H9 (cell line): ENCODE measurements around the gene ANKH. TPM values are rescaled to one million over a fixed set of nuclear protein-coding genes. Genes with fewer than 3 reads are reported as not detected.

Experiments used
- DNase-seq: peaks from one replicate; pipeline ENCODE4 v3.0.0-alpha.2; 2017
- H2AFZ ChIP-seq: one replicate; pipeline ENCODE4 v1.6.1; 2013; ENCODE audit warnings: mild to moderate bottlenecking, low read length, control low read depth, moderate library complexity
- H2AK5ac ChIP-seq: 2 replicates; pipeline ENCODE4 v1.6.1; 2013; ENCODE audit warnings: low read length, control low read depth, mixed read lengths; ENCODE audit not compliant: insufficient read length
- H2BK120ac ChIP-seq: one replicate; pipeline ENCODE4 v1.6.1; 2013; ENCODE audit warnings: low read depth, mild to moderate bottlenecking, low read length, control low read depth, inconsistent platforms; ENCODE audit not compliant: poor library complexity, severe bottlenecking
- H2BK12ac ChIP-seq: 2 replicates; pipeline ENCODE4 v1.6.1; 2013; ENCODE audit warnings: low read length, control low read depth, mixed read lengths, low read depth; ENCODE audit not compliant: insufficient read length
- H2BK15ac ChIP-seq: 2 replicates; pipeline ENCODE4 v1.6.1; 2013; ENCODE audit warnings: low read depth, low read length, control low read depth
- H2BK20ac ChIP-seq: one replicate; pipeline ENCODE4 v1.6.1; 2013; ENCODE audit warnings: low read depth, mild to moderate bottlenecking, low read length, control low read depth, inconsistent platforms; ENCODE audit not compliant: poor library complexity, severe bottlenecking
- H2BK5ac ChIP-seq: 2 replicates; pipeline ENCODE4 v1.6.1; 2013; ENCODE audit warnings: low read length, control low read depth, mixed read lengths; ENCODE audit not compliant: insufficient read length
- H3K14ac ChIP-seq: 2 replicates; pipeline ENCODE4 v1.6.1; 2013; ENCODE audit warnings: low read length, control low read depth; ENCODE audit not compliant: insufficient read depth
- H3K18ac ChIP-seq: 2 replicates; pipeline ENCODE4 v1.6.1; 2013; ENCODE audit warnings: low read depth, mild to moderate bottlenecking, mixed read lengths, low read length, control low read depth; ENCODE audit not compliant: insufficient read length
- H3K23ac ChIP-seq: 2 replicates; pipeline ENCODE4 v1.6.1; 2013; ENCODE audit warnings: low read length, control low read depth, mixed read lengths, low read depth; ENCODE audit not compliant: insufficient read length
- H3K23me2 ChIP-seq: 2 replicates; pipeline ENCODE4 v1.6.1; 2013; ENCODE audit warnings: low read depth, mild to moderate bottlenecking, mixed read lengths, low read length, control low read depth; ENCODE audit not compliant: insufficient read length, poor library complexity, severe bottlenecking
- H3K27ac ChIP-seq: 2 replicates; pipeline ENCODE4 v1.5.1; 2013; ENCODE audit warnings: low read length, control low read depth, mixed read lengths, low read depth; ENCODE audit not compliant: insufficient read length
- H3K27me3 ChIP-seq: 2 replicates; pipeline ENCODE4 v1.6.1; 2013; ENCODE audit warnings: low read length, control low read depth, inconsistent platforms; ENCODE audit not compliant: insufficient read depth
- H3K4ac ChIP-seq: 2 replicates; pipeline ENCODE4 v1.6.1; 2013; ENCODE audit warnings: low read depth, mild to moderate bottlenecking, control low read depth, inconsistent platforms, low read length, moderate library complexity
- H3K4me1 ChIP-seq: 2 replicates; pipeline ENCODE4 v1.6.1; 2013; ENCODE audit warnings: low read length, control low read depth, inconsistent platforms; ENCODE audit not compliant: insufficient read depth
- H3K4me2 ChIP-seq: 2 replicates; pipeline ENCODE4 v1.6.1; 2013; ENCODE audit warnings: low read length, control low read depth, mixed read lengths; ENCODE audit not compliant: insufficient read length, insufficient read depth
- H3K56ac ChIP-seq: 2 replicates; pipeline ENCODE4 v1.6.1; 2013; ENCODE audit warnings: low read depth, mild to moderate bottlenecking, mixed read lengths, low read length, control low read depth; ENCODE audit not compliant: insufficient read length
- H3K79me1 ChIP-seq: 2 replicates; pipeline ENCODE4 v1.6.1; 2013; ENCODE audit warnings: low read depth, mild to moderate bottlenecking, moderate library complexity, low read length, control low read depth, inconsistent platforms; ENCODE audit not compliant: insufficient read depth, poor library complexity, severe bottlenecking
- H3K79me2 ChIP-seq: 2 replicates; pipeline ENCODE4 v1.6.1; 2013; ENCODE audit warnings: low read length, control low read depth, inconsistent platforms; ENCODE audit not compliant: insufficient read depth
- H3K9ac ChIP-seq: 2 replicates; pipeline ENCODE4 v1.6.1; 2013; ENCODE audit warnings: low read length, control low read depth, mixed read lengths; ENCODE audit not compliant: insufficient read length; ENCODE audit errors: extremely low read depth
- H3K9me3 ChIP-seq: one replicate; pipeline ENCODE4 v1.6.1; 2013; ENCODE audit warnings: low read depth, low read length, inconsistent platforms; ENCODE audit not compliant: control insufficient read depth
- H3T11ph ChIP-seq: one replicate; pipeline ENCODE4 v1.6.1; 2013; ENCODE audit warnings: mild to moderate bottlenecking, low read length, control low read depth, inconsistent platforms
- H4K20me1 ChIP-seq: one replicate; pipeline ENCODE4 v1.6.1; 2013; ENCODE audit not compliant: control insufficient read depth, insufficient read length, insufficient read depth
- H4K5ac ChIP-seq: 2 replicates; pipeline ENCODE4 v1.6.1; 2013; ENCODE audit warnings: low read depth, mild to moderate bottlenecking, mixed read lengths, low read length, control low read depth; ENCODE audit not compliant: insufficient read length
- H4K8ac ChIP-seq: replicated peaks from 2 replicates; pipeline ENCODE4 v1.6.1; 2013; ENCODE audit warnings: low read length, control low read depth, mixed read lengths, low read depth; ENCODE audit not compliant: insufficient read length
- H4K91ac ChIP-seq: 2 replicates; pipeline ENCODE4 v1.6.1; 2013; ENCODE audit warnings: low read depth, mild to moderate bottlenecking, moderate library complexity, mixed read lengths, low read length, control low read depth; ENCODE audit not compliant: insufficient read length
- H3K27ac Mint-ChIP-seq, 3 experiments: 2 replicates in 2 of 3; 3 replicates in 1 of 3; pipeline ENCODE4 v1.8.0; 2020 to 2021; ENCODE audit warnings: mixed read lengths in 3 of 3, mild to moderate bottlenecking in 1 of 3, moderate library complexity in 1 of 3
- H3K27me3 Mint-ChIP-seq: 2 replicates; pipeline ENCODE4 v1.8.0; 2021; ENCODE audit warnings: low read depth, mild to moderate bottlenecking, moderate library complexity, mixed read lengths
- H3K36me3 Mint-ChIP-seq, 3 experiments: 2 replicates in 2 of 3; 3 replicates in 1 of 3; pipeline ENCODE4 v1.8.0; 2020 to 2021; ENCODE audit warnings: low read depth in 3 of 3, mixed read lengths in 3 of 3; ENCODE audit not compliant: insufficient read depth in 1 of 3
- H3K4me1 Mint-ChIP-seq, 2 experiments: 2 replicates each; pipeline ENCODE4 v1.8.0; 2020; ENCODE audit warnings: mixed read lengths in 2 of 2
- H3K4me3 Mint-ChIP-seq, 2 experiments: 2 replicates in 1 of 2; 3 replicates in 1 of 2; pipeline ENCODE4 v1.8.0; 2020 to 2021; ENCODE audit warnings: mild to moderate bottlenecking in 2 of 2, mixed read lengths in 2 of 2, moderate library complexity in 1 of 2
- H3K9me3 Mint-ChIP-seq, 2 experiments: 2 replicates in 1 of 2; 3 replicates in 1 of 2; pipeline ENCODE4 v1.8.0; 2020; ENCODE audit warnings: mild to moderate bottlenecking in 2 of 2, mixed read lengths in 2 of 2, moderate library complexity in 1 of 2
- CTCF ChIP-seq: fragments of 200-600 bp; sonication (generic); conservative IDR thresholded peaks from 3 replicates; pipeline ENCODE4 v1.8.0; 2021; ENCODE audit warnings: antibody characterized with exemption, mild to moderate bottlenecking
- WGBS: extraction: QIAGEN DNeasy Blood & Tissue Kit; methylation state at CpG from one replicate; pipeline ENCODE4 v1.1.7; 2013; ENCODE audit warnings: missing lambda C conversion rate, low lambda C conversion rate, mixed read lengths; ENCODE audit not compliant: insufficient read length; ENCODE audit errors: extremely low coverage; 5-methylcytosine and 5-hydroxymethylcytosine counted together
- total RNA-seq: library from RNA; stranded (reverse); gene quantifications from 2 replicates; pipeline ENCODE4 v1.2.1, GENCODE V29; 2021

ANKH gene
- total RNA-seq, 1 experiment from 2014 or later = 9.6 TPM

GRCh38 chr5:14693070-14693469, 178.5 kb downstream of the ANKH start:
- H3K14ac ChIP-seq = no peak overlapping the region
- H3K4me2 ChIP-seq = no peak overlapping the region
- H4K5ac ChIP-seq = no peak overlapping the region
- H3K18ac ChIP-seq = no peak overlapping the region
- H3K9me3 ChIP-seq = no peaks in the 10 kb centered on the region
- no peak overlapping the region for H3K4me3 Mint-ChIP-seq
- no peak overlapping the region for H2BK120ac ChIP-seq
- no peak overlapping the region for H3T11ph ChIP-seq
- peaks cover 14 to 62% (median 51%) of the 10 kb centered on the region in 3 experiments for H3K36me3 Mint-ChIP-seq
- no peak overlapping the region for H2BK5ac ChIP-seq
- no peak overlapping the region for H2BK20ac ChIP-seq
- no peaks in the 10 kb centered on the region for H3K9me3 Mint-ChIP-seq
- H3K9ac ChIP-seq = no peak overlapping the region
- no peak overlapping the region for H3K27ac ChIP-seq
- 0 out of 2 replicates have a peak, but pooled peaks cover 2% of the 10 kb centered on the region for H3K4me1 ChIP-seq
- H3K4ac ChIP-seq = no peak overlapping the region
- H3K23ac ChIP-seq = no peak overlapping the region
- no peaks in the 10 kb centered on the region for H3K79me1 ChIP-seq
- no peak overlapping the region for H2BK12ac ChIP-seq
- DNase-seq = no peak
- WGBS = no CpG with 5 or more reads among the region's 5 CpGs
- no peaks in the 10 kb centered on the region for H3K79me2 ChIP-seq
- H3K27ac Mint-ChIP-seq = no peak overlapping the region
- H3K23me2 ChIP-seq = no peaks in the 10 kb centered on the region
- H2AFZ ChIP-seq = no peak overlapping the region
- H4K20me1 ChIP-seq = peaks cover 2% of the 10 kb centered on the region
- H4K91ac ChIP-seq = no peak overlapping the region
- H2AK5ac ChIP-seq = no peak overlapping the region
- no peak overlapping the region for H4K8ac ChIP-seq
- no peak for TF ChIP-seq CTCF
- H3K56ac ChIP-seq = no peak overlapping the region
- H3K27me3 ChIP-seq = no peaks in the 10 kb centered on the region
- H3K4me1 Mint-ChIP-seq = peaks cover 16 to 20% of the 10 kb centered on the region in 2 experiments
- no peaks in the 10 kb centered on the region for H3K27me3 Mint-ChIP-seq
- no peak overlapping the region for H2BK15ac ChIP-seq
